HEK293T (cell line): Measurements from ENCODE around the gene CAMKMT.

Experiments
- CTCF ChIA-PET: fragments of 350-600 bp; formaldehyde crosslinking; extraction: SDS; loops from one replicate; lab custom pipeline; 2021; ENCODE audit warnings: antibody characterized with exemption, inconsistent platforms; lab: Yijun Ruan, JAX
- POLR2A ChIA-PET: fragments of 350-600 bp; formaldehyde crosslinking; extraction: SDS; loops from one replicate; lab custom pipeline; 2020; ENCODE audit warnings: antibody characterized with exemption, inconsistent platforms; lab: Yijun Ruan, JAX
- DNase-seq: peaks from one replicate; pipeline ENCODE4 v3.0.0; 2012; ENCODE audit warnings: mixed read lengths; ENCODE audit errors: extremely low spot score
- ARNT ChIP-seq: fragments of 450-650 bp; IDR thresholded peaks from 2 replicates; pipeline ENCODE4 v1.6.1; 2017; ENCODE audit warnings: mild to moderate bottlenecking
- BHLHE40 ChIP-seq: fragments of 450-650 bp; IDR thresholded peaks from 2 replicates; pipeline ENCODE4 v1.6.1; 2016; ENCODE audit warnings: mild to moderate bottlenecking, moderate library complexity, borderline replicate concordance
- CTBP1 ChIP-seq: fragments of 450-650 bp; IDR thresholded peaks from 2 replicates; pipeline ENCODE4 v1.6.1; 2016; ENCODE audit warnings: borderline replicate concordance
- ELF4 ChIP-seq: fragments of 450-650 bp; IDR thresholded peaks from 2 replicates; pipeline ENCODE4 v1.6.1; 2017; ENCODE audit warnings: antibody characterized with exemption
- FOXA1 ChIP-seq: fragments of 450-650 bp; IDR thresholded peaks from 2 replicates; pipeline ENCODE4 v1.6.1; 2016; ENCODE audit warnings: mild to moderate bottlenecking
- FOXK2 ChIP-seq: fragments of 450-650 bp; IDR thresholded peaks from 2 replicates; pipeline ENCODE4 v1.6.1; 2016; ENCODE audit warnings: mild to moderate bottlenecking
- FOXM1 ChIP-seq: fragments of 450-650 bp; IDR thresholded peaks from 2 replicates; pipeline ENCODE4 v1.6.1; 2017; ENCODE audit warnings: mild to moderate bottlenecking, borderline replicate concordance
- HDGF ChIP-seq: fragments of 450-650 bp; IDR thresholded peaks from 2 replicates; pipeline ENCODE4 v1.6.1; 2017; ENCODE audit warnings: antibody characterized with exemption, borderline replicate concordance
- L3MBTL2 ChIP-seq: fragments of 450-650 bp; conservative IDR thresholded peaks from 2 replicates; pipeline ENCODE4 v1.6.1; 2016; ENCODE audit warnings: mild to moderate bottlenecking
- LEF1 ChIP-seq: fragments of 450-650 bp; IDR thresholded peaks from 2 replicates; pipeline ENCODE4 v1.6.1; 2017; ENCODE audit warnings: mild to moderate bottlenecking, borderline replicate concordance
- NFRKB ChIP-seq: fragments of 450-650 bp; IDR thresholded peaks from 2 replicates; pipeline ENCODE4 v1.6.1; 2016; ENCODE audit warnings: mild to moderate bottlenecking, moderate library complexity
- PKNOX1 ChIP-seq: fragments of 450-650 bp; IDR thresholded peaks from 2 replicates; pipeline ENCODE4 v1.6.1; 2016
- SP1 ChIP-seq: fragments of 450-650 bp; IDR thresholded peaks from 2 replicates; pipeline ENCODE4 v1.6.1; 2017
- SUZ12 ChIP-seq: fragments of 450-650 bp; IDR thresholded peaks from 2 replicates; pipeline ENCODE4 v1.6.1; 2016; ENCODE audit warnings: mild to moderate bottlenecking
- TARDBP ChIP-seq: fragments of 450-650 bp; IDR thresholded peaks from 2 replicates; pipeline ENCODE4 v1.6.1; 2016
- ZNF384 ChIP-seq: fragments of 450-650 bp; IDR thresholded peaks from 2 replicates; pipeline ENCODE4 v1.6.1; 2016

The CAMKMT gene

DNA sequence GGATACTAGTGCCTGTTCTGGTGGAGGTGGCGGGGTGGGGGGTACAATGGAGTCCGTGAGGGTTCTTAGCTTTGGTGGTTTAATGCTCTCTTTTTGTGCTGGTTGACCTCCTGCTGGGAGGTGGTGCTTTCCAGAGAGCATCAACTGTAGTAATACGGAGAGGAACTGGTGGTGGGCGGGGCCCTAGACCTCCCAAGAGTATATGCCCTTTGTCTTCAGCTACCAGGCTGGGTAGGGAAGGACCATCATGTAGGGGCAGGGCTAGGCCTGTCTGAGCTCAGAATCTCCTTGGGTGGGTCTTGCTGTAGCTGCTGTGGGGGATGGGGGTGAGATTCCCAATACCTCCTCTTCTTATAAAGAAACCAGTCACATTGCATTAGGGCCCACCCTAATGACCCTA lies 27.1 kb downstream of the CAMKMT start:
- POLR2A ChIA-PET, result no interaction called here
- CTCF ChIA-PET, result no interaction called here
- TF ChIP-seq FOXM1 (no peak), ZNF384 (no peak), SUZ12 (no peak), ARNT (no peak), SP1 (no peak), FOXA1 (no peak), LEF1 (no peak), PKNOX1 (no peak), HDGF (no peak), BHLHE40 (no peak), ELF4 (no peak), TARDBP (no peak), CTBP1 (no peak), L3MBTL2 (no peak), NFRKB (no peak), FOXK2 (no peak)
- DNase-seq, result no peak

- CTCF ChIA-PET, result no interaction called here
Measured at GRCh38 chr2:44389895-44390294, 28.1 kb downstream of the CAMKMT start.

GRCh38 chr2:44392338-44392943 lies 30.7 kb downstream of the CAMKMT start:
- TF ChIP-seq L3MBTL2 (no peak), TARDBP (no peak), FOXK2 (no peak), FOXA1 (no peak), NFRKB (no peak), SUZ12 (no peak), CTBP1 (no peak), PKNOX1 (no peak), FOXM1 (no peak), ZNF384 (no peak), BHLHE40 (no peak), ARNT (no peak)
- peak; percentile 8 for DNase-seq
- ChIA-PET CTCF (interaction anchor here (0.6 to 1.2 kb wide), 7 partner anchors 10 to 562 kb away, joined by 3 to 12 read pairs (median 3); no protein-coding TSS in a partner anchor), POLR2A (no interaction called here)

More at GRCh38 chr2:44389895-44390294, 28.1 kb downstream of the CAMKMT start:
- no peak for TF ChIP-seq FOXM1
- TF ChIP-seq BHLHE40, result no peak
- POLR2A ChIA-PET, result no interaction called here
- no peak for DNase-seq

DNA sequence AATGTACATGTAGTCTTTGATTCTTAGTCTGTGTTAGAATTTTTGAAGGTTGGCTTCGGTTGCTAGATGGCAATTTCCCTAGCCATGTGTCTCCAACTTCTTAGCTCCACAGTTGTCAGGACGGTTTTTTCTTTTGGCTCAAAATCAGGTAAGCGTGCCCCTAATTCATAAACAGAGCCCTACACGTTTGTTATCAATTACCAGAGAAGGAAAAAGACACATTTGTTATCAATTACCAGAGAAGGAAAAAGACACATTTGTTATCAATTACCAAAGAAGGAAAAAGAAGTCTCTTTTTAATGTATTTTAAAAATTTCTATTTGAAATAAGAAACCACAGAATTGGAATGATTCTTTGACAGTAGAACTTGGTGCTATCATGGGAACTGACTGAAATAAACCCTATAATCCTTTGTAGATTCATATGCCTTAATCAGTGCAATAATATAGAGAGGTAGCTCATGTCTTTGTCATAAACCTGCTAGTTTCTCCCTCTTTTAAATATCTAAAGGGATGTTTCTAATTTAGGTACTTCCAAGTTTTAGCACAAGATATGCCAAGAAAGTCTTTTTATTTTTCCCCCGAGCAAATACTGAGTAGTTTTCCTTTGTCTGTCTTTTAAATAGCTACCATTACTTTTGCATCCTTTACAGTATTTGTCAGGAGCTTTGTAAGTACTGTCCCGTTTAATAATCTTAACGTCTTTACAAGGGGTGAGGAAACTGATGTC lies 35.9 kb downstream of the CAMKMT start:
- ChIA-PET CTCF (no interaction called here), POLR2A (no interaction called here)
- no peak for DNase-seq
- TF ChIP-seq ZNF384 (no peak), NFRKB (no peak), FOXM1 (no peak), BHLHE40 (no peak), SUZ12 (no peak), ELF4 (no peak), L3MBTL2 (no peak), CTBP1 (no peak), FOXA1 (no peak), PKNOX1 (no peak), TARDBP (no peak), HDGF (no peak), LEF1 (no peak), ARNT (no peak), SP1 (no peak), FOXK2 (no peak)

DNA sequence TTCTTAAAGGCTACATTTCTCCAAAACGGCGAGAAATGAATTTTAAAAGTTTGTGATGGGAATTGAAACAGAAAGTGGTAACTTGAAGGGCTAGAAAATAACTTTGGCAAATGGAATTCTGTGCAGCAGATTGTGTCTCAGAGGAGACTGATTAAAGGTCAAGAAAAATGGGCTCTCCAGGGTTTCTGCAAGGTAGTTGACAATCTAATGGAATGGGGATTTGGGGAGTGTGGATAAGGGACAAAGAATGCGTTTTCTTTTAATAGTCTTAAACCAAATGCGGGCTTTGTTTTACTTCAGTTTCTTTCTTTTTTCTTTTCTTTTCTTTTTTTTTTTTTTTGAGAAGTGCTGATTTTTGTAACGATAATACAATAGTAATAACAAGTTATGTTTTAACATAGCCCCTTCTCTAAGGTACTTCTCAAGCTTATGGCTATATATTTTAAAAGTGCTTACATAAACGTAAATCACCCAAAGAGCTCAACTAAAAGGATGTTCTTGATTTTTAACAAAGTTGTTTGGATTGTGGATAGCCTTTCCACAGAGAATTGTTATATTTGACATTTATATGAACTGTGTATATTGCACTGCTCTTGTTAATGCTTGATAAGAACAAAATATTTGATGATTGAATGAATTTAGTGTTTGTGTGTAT lies 36.6 kb downstream of the CAMKMT start:
- TF ChIP-seq SUZ12 (no peak), FOXA1 (no peak), PKNOX1 (no peak), FOXK2 (no peak), ARNT (no peak), L3MBTL2 (no peak), ZNF384 (no peak), HDGF (no peak), BHLHE40 (no peak), ELF4 (no peak), SP1 (no peak), CTBP1 (no peak), FOXM1 (no peak), LEF1 (no peak), NFRKB (no peak), TARDBP (no peak)
- no peak for DNase-seq
- CTCF ChIA-PET, result no interaction called here
- POLR2A ChIA-PET, result no interaction called here
